HG03064 (cell line): Measurements from ENCODE around the gene PSAP.

Source experiments
- ATAC-seq: cut with Tn5 transposase; IDR thresholded peaks from one replicate; pipeline ENCODE4 v1.9.1; 2021; ENCODE audit warnings: low read depth; ENCODE audit not compliant: unreplicated experiment

The PSAP gene

DNA sequence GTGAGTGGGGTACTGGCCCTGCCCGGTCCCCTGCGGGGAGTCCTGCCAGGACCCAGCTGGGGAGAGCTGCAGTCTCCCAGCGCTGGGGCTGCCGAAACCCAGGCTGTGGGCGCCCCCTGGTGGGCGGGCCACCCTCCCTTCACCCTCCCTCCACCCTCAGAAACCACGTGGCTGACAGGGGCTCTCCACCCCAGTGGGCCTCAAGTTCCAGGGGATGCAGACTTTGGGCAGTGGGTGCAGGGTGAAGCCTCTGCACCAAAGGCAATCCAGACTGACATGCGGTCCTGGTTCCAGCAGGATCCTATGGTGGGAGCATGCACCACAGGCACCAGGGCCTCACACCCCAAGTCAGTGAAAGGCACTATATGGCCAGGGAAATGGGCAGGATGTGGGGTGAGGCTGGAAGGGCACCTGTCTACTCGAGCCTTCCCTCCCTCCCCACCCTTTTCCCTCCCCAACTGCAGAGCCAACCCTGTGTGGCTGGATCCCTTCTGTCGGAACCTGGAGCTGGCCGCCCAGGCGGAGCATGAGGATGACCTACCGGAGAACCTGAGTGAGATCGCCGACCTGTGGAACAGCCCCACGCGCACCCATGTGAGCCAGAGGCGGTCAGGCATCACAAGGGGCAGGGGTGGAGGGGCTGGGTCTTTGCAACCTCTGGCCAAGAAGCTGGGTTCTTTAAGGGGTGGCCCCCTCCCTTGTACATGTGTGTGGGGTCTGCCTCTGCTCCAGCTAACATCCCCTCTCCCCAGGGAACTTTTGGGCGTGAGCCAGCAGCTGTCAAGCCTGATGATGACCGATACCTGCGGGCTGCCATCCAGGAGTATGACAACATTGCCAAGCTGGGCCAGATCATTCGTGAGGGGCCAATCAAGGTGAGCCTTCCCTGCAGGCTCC is 38.8 kb downstream of the PSAP start:
- ATAC-seq = no peak

DNA sequence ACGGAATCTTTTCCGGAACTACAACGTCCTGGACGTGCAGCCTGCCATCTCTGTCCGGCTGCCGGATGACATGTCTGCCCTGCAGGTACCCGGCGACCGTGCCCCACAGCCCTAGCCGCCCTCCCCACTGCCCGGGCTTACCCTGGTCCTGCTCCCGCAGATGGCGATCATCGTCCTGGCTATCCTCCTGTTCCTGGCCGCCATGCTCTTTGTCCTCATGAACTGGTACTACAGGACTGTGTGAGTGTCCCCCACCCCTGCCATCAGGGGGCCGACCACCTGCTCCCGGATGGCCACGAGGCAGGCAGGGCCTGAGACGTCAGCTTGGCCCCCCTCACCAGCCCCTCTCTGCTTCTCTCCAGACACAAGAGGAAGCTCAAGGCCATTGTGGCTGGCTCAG is 39.7 kb downstream of the PSAP start:
- ATAC-seq = no peak

DNA sequence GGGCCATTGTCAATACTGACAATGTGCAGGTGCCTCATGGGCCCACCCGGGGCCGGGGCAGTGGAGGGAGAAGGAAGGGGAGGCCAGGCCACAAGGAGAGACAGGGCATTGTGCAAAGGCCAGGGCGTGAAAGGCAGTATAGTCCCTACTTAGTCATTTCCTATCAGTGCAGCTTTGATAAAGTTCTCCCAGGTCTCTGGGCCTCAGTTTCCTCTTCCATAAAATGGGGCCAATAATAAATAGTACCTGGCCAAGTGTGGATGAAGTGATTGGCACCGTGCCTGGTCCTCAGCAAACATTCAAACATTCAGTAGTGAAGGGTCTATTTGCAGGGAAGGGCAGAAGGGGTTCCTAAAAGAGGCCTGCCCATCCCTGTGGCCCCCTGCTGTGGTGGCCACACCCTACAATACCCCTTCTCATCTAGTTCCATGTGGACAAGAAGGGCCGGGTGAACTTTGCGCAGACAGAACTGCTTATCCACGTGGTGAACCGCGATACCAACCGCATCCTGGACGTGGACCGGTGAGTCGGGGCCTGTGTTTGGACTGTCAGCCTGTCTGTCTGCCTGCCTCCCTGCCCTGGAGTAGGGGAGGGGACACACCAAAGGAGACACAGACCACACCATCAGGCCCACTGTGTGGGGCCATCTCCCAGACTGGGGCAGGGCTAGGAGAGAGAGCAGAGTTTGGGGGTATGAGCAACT is 40.9 kb downstream of the PSAP start:
- ATAC-seq = no peak

DNA sequence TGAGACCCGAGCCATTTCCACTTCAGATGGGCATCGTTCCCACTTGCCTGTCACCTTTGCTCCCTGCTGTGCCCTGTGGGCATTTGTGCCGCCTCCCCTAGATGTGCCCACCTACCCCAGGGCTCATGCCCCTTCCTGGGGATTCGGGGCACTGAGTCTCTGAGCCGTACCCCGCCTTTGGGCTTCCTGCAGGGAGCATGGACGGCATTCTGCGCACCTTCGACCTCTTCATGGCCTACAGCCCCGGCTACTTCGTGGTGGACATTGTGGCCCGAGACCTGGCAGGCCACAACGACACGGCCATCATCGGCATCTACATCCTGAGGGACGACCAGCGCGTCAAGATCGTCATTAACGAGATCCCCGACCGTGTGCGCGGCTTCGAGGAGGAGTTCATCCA is 41.4 kb downstream of the PSAP start:
- no peak for ATAC-seq

DNA sequence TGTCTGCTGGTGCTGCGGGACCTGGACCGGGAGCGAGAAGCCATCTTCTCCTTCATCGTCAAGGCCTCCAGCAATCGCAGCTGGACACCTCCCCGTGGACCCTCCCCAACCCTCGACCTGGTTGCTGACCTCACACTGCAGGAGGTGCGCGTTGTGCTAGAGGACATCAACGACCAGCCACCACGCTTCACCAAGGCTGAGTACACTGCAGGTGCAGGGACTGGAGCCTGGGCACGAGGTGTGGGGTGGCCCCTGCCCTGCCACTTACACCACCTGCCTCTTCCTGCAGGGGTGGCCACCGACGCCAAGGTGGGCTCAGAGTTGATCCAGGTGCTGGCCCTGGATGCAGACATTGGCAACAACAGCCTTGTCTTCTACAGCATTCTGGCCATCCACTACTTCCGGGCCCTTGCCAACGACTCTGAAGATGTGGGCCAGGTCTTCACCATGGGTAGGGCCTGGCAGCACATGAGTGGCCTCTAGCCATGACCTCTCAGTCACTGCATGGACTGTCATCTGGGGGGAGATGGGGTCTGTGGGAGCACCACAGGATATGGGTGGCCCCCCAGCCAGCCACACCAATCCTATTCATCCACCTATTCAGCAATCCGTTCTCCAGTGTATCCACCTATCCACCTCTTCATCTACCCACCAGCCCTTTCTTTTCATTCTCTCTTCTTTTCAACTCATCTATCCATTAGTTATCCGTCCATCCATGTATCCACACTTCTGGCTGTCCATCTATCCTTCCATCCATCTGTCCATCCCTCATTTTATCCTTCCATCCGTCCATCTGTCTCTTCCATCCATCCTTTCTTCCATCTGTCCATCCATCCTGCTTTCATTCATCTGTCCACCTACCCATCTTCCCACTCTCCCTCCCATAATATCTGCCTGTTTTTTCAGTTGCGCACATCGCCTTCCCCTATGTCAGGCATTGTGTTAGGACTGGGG is 43.2 kb downstream of the PSAP start:
- ATAC-seq = no peak

DNA sequence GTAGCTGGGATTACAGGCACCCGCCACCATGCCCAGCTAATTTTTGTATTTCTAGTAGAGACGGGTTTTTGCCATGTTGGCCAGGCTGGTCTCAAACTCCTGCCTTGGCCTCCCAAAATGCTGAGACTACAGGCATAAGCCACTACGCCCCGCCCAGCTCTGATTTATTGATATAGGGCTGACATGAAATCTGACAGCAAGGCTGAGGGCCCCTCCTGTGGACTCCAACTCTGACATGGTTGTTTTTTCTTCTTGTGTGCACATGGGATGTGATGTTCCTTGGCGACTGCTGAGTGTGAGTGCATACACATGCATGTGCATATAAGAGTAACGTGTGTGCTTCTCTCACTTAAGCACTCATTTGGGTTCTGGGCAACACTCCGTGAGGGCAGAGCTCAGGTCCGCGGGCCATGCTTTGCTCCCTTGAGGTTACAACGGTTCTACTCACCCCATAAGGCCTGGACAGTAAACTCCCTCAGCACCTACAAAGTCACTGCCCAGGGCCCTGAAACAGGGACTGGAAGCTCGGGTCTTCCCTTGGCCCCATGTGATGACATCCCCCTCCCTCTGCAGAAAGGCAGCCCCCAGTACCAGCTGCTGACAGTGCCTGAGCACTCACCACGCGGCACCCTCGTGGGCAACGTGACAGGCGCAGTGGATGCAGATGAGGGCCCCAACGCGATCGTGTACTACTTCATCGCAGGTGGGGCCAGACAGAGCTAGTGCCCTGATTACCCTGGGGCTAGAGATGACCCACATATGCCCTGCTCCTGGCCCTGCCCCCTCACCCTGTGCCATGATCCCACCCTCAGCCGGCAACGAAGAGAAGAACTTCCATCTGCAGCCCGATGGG is 44.1 kb downstream of the PSAP start:
- ATAC-seq = no peak

DNA sequence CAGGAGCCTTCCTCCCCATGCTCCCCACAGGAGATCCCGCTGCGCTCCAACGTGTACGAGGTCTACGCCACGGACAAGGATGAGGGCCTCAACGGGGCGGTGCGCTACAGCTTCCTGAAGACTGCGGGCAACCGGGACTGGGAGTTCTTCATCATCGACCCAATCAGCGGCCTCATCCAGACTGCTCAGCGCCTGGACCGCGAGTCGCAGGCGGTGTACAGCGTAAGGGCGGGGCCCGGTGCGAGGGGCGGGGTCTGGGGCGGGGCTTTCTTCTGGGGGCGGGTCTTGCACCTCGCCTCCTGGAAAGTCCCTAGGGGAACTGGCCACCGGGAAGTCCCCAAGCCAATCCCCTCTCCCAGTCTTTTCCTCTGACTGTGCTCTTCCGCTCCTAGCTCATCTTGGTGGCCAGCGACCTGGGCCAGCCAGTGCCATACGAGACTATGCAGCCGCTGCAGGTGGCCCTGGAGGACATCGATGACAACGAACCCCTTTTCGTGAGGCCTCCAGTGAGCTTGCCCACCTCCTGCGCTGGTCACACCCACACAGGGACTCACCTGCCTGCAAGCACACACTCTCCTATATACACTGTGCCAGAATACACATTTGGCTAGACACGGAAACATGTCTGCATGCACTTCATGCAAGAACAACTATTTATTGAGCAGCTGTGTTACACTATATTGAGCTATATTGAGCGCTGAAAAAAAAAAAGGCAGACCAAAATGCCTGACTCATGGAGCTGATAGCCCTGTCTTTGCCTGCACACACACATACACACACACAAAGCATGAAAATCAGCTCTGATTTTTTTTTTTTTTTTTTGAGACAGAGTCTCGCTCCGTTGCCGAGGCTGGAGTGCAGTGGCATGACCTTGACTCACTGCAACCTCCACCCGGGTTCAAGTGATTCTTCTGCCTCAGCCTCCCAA is 45.0 kb downstream of the PSAP start:
- ATAC-seq = no peak

DNA sequence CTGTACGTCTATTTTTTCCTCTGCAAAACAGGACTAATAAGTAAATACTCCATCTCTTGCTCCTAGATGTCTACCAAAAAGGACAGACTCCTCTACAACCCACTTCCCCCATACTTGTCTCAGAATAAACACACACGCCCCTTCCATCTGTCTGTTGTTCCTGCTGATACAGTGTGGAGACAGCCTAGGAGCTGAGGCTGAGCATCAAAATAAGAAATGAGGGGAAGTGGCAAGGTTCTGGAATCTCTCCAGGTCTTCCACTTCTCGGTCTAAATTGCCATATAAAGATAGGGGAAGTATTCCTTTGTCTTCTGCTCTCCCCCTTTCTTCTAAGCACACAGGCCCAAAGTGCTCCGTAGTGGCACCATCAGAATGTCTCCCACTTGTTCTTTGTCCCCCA is 47.0 kb downstream of the PSAP start:
- no peak for ATAC-seq

DNA sequence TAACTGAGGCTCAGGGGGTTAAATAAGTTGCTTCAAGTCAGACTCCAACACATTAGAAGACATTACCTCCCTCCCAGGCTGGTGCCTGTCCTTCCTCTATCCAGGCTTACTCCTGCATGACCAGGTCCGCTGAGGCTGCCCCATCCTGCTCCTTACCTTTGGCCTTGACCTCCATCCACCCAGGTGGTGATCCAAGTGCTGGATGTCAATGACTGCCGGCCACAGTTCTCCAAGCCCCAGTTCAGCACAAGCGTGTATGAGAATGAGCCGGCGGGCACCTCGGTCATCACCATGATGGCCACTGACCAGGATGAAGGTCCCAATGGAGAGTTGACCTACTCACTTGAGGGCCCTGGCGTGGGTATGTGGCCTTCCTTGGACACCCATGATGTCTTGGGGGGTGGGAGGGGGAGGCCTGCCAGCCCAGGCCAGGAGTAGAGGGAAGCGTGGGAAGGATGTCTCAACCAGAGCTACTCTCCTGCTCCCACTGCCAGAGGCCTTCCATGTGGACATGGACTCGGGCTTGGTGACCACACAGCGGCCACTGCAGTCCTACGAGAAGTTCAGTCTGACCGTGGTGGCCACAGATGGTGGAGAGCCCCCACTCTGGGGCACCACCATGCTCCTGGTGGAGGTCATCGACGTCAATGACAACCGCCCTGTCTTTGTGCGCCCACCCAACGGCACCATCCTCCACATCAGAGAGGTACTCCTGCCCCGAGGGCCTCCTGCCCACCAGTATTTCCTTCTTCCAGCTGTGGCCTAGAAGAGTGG is 48.1 kb downstream of the PSAP start:
- no peak for ATAC-seq

DNA sequence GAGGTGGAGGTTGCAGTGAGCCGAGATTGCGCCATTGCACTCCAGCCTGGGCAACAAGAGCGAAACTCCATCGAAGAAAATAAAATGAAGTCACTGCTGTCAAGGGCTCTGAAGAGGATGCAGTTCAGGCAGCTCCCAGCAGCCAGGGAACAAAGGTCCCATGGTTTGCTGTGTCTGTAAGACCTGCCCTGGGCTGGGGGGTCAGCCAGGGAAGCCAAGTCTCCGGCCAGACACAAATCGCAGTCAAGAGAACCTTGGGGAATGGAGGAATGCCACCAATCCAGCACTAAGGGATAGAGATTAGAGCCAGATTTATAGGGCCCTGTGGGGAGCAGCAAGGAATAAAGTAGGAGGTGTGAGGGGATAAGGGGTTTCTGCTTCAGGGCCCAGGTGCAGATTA is 48.8 kb downstream of the PSAP start:
- no peak for ATAC-seq

DNA sequence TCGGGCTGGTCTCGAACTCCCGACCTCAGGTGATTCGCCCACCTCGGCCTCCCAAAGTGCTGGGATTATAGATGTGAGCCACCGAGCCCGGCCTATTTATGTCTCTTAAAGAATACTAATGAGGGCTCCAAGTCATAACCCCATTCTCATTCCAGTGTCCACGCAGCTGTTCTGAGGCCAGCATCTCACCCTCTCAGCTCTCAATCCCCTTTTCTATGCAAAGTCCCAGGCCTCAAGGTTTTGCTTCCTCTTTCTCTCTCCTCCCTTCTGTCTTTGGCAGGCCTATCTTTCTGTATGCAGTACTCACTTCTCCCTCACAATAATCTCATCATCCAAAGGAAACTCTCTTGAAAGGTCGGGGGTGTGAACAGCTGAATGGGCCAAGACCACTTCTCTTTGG is 49.7 kb downstream of the PSAP start:
- ATAC-seq = no peak

DNA sequence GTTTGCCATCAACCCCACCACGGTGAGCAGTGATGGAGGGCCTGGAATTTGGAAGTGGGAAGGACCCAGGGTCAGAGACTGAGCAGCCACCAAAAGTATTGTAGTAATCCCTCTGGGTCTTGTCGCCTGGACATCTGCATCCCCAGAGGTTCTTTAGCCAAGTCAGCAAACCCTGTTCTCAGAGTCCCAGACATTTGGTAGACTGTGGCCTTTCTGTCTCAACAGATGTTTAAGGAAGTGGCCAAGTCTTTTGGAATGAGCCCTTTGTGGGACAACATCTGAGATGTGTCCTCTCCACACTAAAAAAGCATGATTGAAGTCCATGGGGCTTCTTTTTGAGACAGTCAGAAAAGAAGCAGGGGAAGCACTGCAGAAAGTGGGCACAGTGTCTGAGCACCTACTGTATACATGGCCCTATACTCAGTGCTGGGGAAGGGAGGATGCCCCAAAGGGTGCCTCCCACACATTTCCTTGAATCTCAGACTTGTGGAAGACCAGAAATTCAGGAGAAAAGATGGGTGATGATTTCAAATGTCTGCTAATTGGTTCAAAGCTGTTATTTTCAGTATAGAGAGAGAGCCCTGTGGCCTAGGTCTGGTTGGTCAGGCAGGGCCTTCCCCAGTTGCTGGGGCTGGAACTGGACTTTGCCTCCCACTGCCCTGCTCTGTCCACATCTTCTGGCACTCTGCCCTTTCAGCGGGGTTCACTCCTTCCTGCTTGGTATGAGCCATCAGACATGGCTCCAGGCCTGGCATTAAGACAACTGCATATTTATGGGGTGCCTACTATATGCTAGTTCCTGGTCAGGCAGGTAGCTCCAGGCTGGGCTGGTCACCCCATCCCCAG is 51.2 kb downstream of the PSAP start:
- ATAC-seq = no peak

DNA sequence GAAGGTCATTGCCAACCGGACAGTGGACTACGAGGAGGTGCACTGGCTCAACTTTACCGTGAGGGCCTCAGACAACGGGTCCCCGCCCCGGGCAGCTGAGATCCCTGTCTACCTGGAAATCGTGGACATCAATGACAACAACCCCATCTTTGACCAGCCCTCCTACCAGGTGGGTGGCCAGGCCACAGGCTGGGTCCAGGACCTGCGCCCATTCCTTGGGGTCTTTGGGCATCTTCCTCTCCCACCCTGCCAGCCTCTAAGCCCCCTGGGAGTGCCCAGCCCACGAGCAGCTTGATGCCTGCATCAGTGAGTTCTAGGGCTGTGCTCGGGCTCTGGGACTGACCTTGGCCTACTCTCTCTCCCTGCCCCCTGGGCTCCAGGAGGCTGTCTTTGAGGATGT is 51.9 kb downstream of the PSAP start:
- no peak for ATAC-seq

DNA sequence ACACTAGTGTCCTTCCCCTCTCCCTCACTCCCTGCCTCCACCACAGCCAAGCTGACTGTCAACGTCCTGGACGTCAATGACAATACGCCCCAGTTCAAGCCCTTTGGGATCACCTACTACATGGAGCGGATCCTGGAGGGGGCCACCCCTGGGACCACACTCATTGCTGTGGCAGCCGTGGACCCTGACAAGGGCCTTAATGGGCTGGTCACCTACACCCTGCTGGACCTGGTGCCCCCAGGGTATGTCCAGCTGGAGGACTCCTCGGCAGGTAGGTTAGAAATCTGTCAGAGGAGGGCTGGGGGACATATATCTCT is 52.8 kb downstream of the PSAP start:
- no peak for ATAC-seq

DNA sequence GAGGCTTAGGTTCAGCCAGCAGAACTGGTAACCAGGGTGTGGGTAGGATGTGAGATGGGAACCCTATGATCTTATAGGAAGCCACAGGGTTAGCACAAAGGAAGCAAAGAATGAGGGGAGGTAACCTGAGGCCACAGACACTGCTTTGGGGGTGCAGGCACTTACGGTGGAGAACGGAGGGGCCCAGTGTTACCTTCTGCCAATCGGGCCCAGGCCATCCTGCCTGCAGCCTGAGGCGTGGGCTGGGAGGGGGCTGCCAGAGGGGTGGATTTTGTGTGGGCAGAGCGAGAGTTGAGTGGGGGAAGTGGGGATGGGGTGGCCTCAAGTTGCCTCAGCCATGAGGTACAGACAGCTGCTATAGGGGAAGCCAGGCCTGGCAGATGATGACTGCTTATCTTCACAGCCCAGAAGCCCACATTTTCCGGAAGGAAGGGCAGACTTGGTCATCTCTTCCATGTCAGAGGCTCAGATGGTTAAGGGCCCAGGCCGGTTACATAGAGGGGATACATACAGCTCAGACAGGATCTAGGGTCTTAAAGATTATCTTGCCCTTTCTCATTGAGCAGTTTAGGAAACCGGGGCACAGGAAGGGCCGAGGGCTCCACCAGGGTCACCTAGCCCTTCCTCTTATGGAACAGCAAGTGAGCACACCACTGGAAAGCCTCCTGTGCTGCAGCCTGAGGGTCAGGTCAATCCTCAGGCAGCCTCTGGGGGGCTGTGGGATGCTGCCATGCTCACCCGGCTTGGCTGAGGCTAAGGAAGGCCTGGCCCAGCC is 53.3 kb downstream of the PSAP start:
- no peak for ATAC-seq

DNA sequence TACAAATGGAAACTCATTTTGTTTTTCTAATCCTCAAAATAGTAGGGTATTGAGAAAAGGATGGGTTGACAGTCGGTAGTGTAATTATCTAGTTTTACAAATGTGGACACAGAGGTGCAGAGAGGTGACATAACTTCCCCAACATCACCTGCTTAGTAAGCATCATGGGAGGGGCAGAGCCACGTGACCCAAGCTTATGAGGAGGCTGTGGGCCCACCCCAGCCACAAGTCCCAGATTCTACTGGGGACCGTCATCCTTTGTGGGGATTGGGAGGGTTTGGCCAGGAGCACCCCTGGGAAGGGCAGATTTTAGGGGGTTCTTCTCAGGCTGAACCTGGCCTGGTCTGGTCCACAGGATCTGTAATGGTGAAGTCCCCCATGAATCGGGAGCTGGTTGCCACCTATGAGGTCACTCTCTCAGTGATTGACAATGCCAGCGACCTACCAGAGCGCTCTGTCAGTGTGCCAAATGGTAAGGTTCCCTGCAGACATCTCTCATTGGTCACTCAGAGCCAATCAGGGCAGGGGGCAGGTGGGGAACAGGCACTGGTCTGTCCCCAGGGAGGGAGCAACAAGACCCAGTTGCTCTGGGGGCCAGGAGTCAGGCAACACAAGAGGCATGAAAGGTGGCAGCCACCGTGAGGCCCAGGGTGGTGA is 54.2 kb downstream of the PSAP start:
- ATAC-seq = no peak
